ENCODE results near the gene LYRM2.

The LYRM2 gene

GRCh38 chr6:89589297-89590025 lies 49.1 kb downstream of the LYRM2 start:
- no peak for DNase-seq

GRCh38 chr6:89585154-89585553 lies 53.4 kb downstream of the LYRM2 start:
- no peak for DNase-seq

GRCh38 chr6:89584539-89584938 lies 54.0 kb downstream of the LYRM2 start:
- DNase-seq, result no peak

- DNase-seq, result no peak
These were observed 55.0 kb downstream of the LYRM2 start for GRCh38 chr6:89583559-89583958.

GRCh38 chr6:89582669-89583325 lies 55.8 kb downstream of the LYRM2 start:
- DNase-seq, result no peak

- DNase-seq, result no peak
These were observed 56.9 kb downstream of the LYRM2 start for GRCh38 chr6:89581689-89582088.

- DNase-seq, result no peak
These were observed 57.4 kb downstream of the LYRM2 start for GRCh38 chr6:89580997-89581666.

GRCh38 chr6:89575562-89575960 lies 63.0 kb downstream of the LYRM2 start:
- no peak for DNase-seq

- no peak for DNase-seq
These were observed 63.5 kb downstream of the LYRM2 start for GRCh38 chr6:89574910-89575561.

GRCh38 chr6:89567630-89568390 lies 70.7 kb downstream of the LYRM2 start:
- no peak for DNase-seq

GRCh38 chr6:89566930-89567629 lies 71.5 kb downstream of the LYRM2 start:
- no peak for DNase-seq

- no peak for DNase-seq
These were observed 72.3 kb downstream of the LYRM2 start for GRCh38 chr6:89566008-89566800.

GRCh38 chr6:89564752-89565427 lies 73.7 kb downstream of the LYRM2 start:
- no peak for DNase-seq

- no peak for DNase-seq
These were observed 74.7 kb downstream of the LYRM2 start for GRCh38 chr6:89563866-89564265.

- DNase-seq, result no peak
These were observed 76.2 kb downstream of the LYRM2 start for GRCh38 chr6:89562093-89562973.

- DNase-seq, result no peak
These were observed 79.1 kb downstream of the LYRM2 start for GRCh38 chr6:89559487-89559886.

GRCh38 chr6:89555806-89556205 lies 82.7 kb downstream of the LYRM2 start:
- no peak for DNase-seq

GRCh38 chr6:89555031-89555430 lies 83.5 kb downstream of the LYRM2 start:
- DNase-seq, result no peak

GRCh38 chr6:89554106-89554505 lies 84.4 kb downstream of the LYRM2 start:
- no peak for DNase-seq

GRCh38 chr6:89553431-89553830 lies 85.1 kb downstream of the LYRM2 start:
- DNase-seq, result no peak
